Measurements from ENCODE around the gene IST1.

- TF ChIP-seq CTCF (IDR thresholded peaks at IDR 0.05) (no peak), POLR2A (IDR thresholded peaks at IDR 0.05) (no peak)
Observed at GRCh38 chr16:71920658-71921057, 25.3 kb downstream of the IST1 start.

All from sigmoid colon (tissue), 3 donors.